ENCODE data around the gene MVP. TPM values are rescaled to one million over a fixed set of nuclear protein-coding genes. Genes with fewer than 3 reads are reported as not detected.

The MVP gene
- 38.1 and 71.7 TPM in 2 replicates for total RNA-seq

DNA sequence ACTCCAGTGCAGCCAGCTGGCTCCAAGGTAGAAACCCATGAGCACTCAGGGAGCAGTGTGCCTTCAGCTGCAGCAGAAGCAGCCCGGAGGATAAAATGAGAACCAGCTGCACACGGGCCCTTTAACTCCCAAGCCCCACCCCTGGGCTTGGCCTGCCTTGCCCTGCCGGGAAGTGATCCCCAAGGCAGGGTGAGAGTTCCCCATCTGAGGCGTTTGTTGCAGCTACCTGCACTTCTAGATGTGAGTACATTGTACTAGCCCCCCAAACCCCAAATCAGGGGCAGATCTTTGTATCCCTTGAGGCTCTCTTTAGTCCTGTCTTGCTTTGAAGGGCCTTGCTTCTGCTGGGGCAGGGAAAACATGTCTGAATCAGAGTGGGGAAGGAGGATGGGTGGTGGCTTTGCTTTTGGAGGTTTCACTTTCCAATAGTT, at the start of gene MVP:
TSS of gene MVP (plus strand) at position 192 of the 431 bp plus-strand sequence. CDS start 10,088 bp downstream, outside the sequence.

DNA sequence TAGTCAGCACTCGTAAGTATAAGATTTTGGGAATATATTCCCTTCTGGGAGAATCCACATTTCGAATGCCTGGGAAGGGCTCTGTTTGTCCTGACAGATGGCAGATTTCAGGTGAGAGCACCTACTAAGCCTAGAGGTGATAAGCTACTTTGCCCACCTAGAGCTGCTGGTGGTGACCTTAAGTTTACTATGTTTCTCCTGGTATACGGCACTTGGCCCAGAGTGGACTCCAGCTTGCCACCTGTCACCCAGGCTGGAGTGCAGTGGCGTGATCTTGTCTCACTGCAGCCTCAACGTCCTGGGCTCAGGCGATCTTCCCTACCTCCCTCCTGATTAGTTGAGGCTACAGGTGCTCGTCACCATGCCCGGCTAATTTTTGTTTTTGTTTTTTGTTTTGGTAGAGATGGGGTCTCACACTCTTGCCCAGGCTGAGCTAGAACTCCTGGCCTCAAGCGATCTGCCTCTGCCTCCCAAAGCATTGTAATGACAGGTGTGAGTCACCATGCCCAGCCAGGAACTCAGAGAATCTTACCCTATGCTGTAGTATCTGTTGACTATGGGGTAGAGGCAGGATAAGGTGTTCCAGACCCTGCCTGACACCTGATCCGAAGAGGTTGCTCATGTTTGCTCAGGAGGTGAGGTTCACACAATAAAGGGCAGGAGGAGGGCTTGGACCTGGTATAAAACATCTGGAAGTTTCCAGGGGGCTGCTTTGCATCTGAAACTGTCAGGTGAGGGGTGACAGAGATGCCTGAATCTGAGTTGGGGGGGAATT, 42.5 kb upstream of the MVP start, which contains the start of gene ZG16:
TSS of gene ZG16 (plus strand) at position 681 of the 775 bp plus-strand sequence. CDS start 1,011 bp downstream, outside the sequence.

DNA sequence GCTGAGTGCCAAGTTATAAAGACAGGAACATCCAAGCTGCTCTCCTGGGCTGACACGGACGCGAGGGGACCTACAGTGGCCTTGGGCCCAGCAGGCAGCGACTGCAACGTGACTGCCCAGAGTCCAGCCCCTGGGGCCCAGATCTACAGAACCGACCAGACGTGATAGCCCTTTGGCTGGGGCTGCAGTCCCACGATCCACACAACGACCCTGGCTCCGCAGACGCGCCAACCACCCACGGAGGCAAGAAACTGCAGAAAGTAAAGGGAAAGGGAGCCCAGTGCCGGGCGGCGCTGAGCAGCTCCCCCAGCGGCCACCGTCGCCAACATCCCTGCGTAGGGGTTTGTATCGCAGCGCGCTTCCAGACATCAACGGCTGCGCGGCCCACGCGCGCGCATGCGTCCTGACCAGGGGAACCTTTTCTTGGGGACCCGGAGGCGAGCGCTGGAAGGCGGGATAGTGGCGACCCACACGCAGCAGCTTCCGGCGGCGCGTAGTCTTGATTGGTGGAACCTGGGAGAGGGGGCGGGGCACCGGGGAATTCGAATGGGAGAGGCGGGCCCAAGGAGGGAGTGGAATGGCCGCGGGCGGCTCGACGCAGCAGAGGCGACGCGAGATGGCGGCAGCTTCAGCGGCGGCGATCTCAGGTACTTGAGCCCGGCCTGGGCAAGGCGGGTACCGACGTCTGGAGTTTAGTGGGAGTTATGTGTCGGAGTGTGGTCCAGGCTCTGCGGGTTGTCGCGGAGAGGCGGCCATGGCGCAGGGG, 29.9 kb upstream of the MVP start, which contains the start of gene KIF22:
TSS of gene KIF22 (plus strand) at position 569 of the 766 bp plus-strand sequence. CDS start at position 578, 9 bp downstream.

DNA sequence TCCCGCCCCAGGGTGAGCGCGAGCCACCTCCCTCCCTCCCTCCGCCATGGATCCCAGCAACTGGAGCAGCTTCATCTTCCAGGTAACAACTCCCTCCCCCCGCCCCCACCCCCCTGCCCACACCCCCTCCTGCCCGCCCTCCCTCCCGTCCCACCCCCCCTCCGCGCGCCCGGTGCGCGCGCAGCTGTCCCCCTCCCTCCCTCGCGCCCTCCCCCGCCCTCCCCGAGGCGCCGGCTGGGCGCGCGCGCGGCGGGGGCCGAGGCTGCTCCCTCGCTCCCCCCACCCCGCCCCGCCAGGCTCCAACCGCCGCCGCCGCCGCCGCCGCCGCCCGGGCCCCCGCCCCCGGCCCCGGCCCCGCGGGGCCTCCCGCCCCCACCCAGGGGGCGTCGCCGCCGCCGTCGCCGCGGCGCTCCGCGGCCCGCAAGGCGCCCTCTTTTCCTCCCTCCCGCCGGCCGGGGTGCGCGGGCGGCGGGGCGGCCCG, 14.1 kb upstream of the MVP start, which contains the start of gene MAZ:
TSS of gene MAZ (plus strand) at position 431 of the 481 bp plus-strand sequence. CDS start 173 bp downstream, outside the sequence.

DNA sequence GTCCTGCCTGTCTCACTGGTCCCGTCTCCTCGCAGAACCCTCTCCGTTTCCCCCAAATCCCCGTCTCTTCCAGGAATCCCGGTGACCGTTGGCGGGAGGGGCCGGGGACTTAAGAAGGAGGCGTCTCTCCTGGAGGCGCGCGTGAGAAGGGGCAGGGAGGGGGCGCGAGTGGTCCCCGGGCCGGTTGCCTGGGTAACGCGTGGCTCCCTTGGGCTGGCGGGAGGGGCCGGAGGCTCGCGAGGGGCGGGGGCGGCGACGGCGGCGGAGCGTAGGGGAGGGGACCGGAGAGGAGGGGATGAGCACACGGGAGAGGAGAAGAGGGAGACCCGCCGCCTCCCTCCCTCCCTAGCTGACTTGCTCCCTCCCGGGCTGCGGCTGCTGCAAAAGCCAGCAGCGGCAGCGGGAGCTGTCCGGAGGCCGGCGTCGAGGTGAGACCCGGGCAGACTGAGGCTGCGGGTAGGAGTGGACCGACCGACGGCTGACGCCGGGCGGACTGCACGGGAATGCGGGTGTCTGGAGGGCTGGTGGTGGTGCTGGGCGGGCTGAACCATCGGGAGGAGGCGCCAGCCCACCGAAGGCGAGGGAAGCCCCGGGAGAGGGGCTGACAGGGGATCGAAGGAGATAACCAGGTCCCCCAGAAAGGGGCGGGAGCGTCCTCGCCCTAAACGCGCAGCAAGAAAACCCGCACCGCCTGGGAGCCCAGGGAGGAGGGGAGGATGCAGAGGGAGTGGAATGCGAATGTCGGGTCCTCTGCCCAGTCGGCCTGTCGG, 8.2 kb upstream of the MVP start, which contains the start of gene PRRT2:
TSS of gene PRRT2 (plus strand) at position 298 of the 770 bp plus-strand sequence. CDS start 862 bp downstream, outside the sequence.

DNA sequence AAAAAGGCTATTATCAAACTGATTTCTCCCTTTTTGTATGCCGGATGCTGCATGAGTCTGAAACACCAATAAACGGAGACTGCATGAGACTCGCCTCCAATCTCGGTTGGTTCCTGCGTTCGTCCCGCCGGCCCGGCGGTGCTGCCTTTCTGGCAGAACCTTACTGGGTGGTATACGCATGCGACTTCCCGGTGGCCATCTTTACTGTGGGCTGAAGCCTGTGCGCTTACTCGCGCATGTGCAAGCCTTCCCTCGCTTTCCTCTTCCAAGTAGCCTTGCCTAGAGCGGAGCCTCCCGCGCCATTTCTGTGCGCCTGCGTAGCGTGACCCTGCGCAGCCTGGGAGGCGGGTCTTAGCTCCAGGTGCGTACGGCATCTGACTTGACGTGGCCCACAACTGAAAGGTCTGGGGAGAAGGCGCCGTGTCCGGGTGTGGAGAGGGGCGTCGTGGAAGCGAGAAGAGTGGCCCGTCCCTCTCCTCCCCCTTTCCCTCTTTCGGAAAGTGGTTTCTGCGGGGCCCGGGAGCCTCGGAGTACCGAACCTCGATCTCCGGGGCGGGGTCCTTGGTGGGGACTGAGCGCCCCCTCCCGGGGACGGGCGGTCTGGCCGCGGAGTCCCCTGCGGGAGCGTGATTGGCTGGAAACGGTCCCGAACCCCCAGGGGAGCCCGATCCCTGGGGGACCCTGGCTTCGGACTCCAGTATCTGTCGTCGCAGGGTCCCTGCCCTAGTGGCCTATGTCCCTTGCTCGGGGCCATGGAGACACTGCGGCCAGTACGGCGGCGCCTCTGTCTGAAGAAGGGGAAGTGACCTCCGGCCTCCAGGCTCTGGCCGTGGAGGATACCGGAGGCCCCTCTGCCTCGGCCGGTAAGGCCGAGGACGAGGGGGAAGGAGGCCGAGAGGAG, 4.2 kb upstream of the MVP start, which contains the start of gene PAGR1:
TSS of gene PAGR1 (plus strand) at position 360 of the 901 bp plus-strand sequence. CDS start at position 734, 374 bp downstream.

DNA sequence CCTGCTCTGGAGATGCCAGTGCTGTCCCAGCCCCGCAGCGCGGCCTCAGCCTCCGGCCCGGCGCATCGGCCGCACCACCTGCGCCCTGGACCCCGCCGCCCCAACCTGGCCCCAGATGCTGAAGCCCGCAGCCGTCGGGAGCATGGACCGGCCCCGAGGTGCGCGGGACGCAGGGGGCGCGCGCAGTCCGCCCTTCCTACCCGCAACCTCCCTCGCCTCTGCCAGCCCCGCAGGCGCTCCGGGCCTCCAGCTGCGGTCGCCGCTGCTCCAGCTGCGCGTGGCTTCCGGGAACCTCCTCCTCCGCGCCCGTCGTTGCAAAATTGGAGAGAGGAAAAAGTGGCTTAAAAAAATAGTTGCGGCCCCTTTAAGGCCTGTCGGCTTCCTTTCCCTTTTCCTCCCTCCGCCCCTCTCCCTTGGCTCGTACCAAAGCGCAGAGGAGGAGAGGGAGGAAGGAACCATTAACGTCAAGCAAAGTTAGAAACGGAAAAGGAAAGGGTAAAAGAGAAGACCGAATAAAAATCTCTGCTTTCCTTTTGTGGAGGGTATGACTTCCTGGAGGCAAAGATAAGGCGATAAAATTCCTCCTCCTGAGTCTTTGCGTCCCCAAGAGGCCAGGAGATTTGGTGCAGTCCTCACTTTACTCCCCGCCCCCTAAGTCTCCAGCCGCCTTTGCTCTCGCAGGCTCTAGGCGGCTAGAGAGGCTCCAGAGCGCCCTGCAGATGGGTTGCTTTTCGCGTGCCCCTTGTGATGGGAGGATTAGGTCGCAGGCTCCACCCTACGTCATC, 42.8 kb downstream of the MVP start, which contains the start of gene CDIPT:
TSS of gene CDIPT (minus strand) at position 343 of the 785 bp plus-strand sequence. CDS start 369 bp downstream, outside the sequence.

Small RNAs within 50 kb of the gene (small RNA-seq; reads per million reads assigned to genes)
- gene AC009133.6 (not detected), gene AC120114.4 (not detected)

Other genes starting within 250 kb of the MVP start
- gene SPN, start 157.2 kb upstream of the MVP start, total RNA-seq = not detected in 2 replicates
- 58.1 and 63.6 TPM in 2 replicates for gene QPRT, start 141.3 kb upstream of the MVP start, total RNA-seq
- gene C16orf54, start 74.5 kb upstream of the MVP start, total RNA-seq = not detected in 2 replicates
- 0.33 and 1.2 TPM in 2 replicates for gene ZG16, start 42.2 kb upstream of the MVP start, total RNA-seq
- gene KIF22, start 29.7 kb upstream of the MVP start, total RNA-seq = 40.1 and 81.7 TPM in 2 replicates
- gene MAZ, start 13.9 kb upstream of the MVP start, total RNA-seq = 411 and 461 TPM in 2 replicates
- gene PRRT2, start 8.3 kb upstream of the MVP start, total RNA-seq = 1.2 and 13.3 TPM in 2 replicates
- 42.0 and 44.8 TPM in 2 replicates for gene PAGR1, start 4.3 kb upstream of the MVP start, total RNA-seq
- gene CDIPT, start 42.8 kb downstream of the MVP start, total RNA-seq = 66.7 and 80.3 TPM in 2 replicates
- 1.2 and 2.7 TPM in 2 replicates for gene SEZ6L2, start 79.1 kb downstream of the MVP start, total RNA-seq
- 0.79 TPM in 1 of 2 replicates, not detected in the other for gene ASPHD1, start 80.0 kb downstream of the MVP start, total RNA-seq
- 13.0 and 15.7 TPM in 2 replicates for gene KCTD13, start 105.8 kb downstream of the MVP start, total RNA-seq
- gene TMEM219, start 141.6 kb downstream of the MVP start, total RNA-seq = 65.6 and 66.7 TPM in 2 replicates
- 65.2 and 74.3 TPM in 2 replicates for gene TAOK2, start 153.4 kb downstream of the MVP start, total RNA-seq
- 9.8 and 10.5 TPM in 2 replicates for gene HIRIP3, start 175.2 kb downstream of the MVP start, total RNA-seq
- 34.9 and 52.2 TPM in 2 replicates for gene INO80E, start 175.8 kb downstream of the MVP start, total RNA-seq
- not detected in 2 replicates for gene DOC2A, start 190.6 kb downstream of the MVP start, total RNA-seq
- gene C16orf92, start 202.7 kb downstream of the MVP start, total RNA-seq = not detected in 2 replicates
- not detected in 2 replicates for gene TLCD3B, start 210.8 kb downstream of the MVP start, total RNA-seq
- 572 and 1,018 TPM in 2 replicates for gene ALDOA, start 245.3 kb downstream of the MVP start, total RNA-seq